ENCODE results near the gene MAP3K3. TPM values are rescaled to one million over a fixed set of nuclear protein-coding genes. Genes with fewer than 3 reads are reported as not detected.

Gene MAP3K3
- total RNA-seq, 1 experiment from 2014 or later, result 24.3 TPM

DNA sequence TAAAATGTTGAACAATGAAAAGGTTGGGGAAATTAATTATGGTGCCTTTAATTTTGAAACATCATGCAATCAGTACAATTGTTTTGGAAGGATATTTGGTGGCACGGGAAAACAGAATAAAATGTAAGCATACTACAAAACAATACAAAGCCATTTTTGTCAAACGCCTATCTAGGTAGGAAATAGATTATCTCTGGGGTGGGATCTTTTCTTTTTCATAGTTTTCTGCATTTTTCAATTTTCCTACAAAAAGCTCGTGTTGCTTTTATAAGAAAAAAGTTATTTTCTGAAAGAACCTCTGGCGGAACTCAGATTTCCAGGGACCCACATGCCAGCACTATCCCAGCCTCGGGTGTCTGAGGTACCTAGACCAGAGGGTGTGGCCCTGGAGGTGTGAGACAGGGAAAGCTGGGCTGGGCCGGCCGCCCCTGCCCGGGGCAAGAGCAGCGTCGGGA is 961 bp upstream of the MAP3K3 start:
- DNase-seq, result no peak
- no peak overlapping the region for H4K91ac ChIP-seq (ENCODE audit: insufficient read length, low read depth, low read length)
- no peak overlapping the region for H4K5ac ChIP-seq (ENCODE audit: insufficient read length, low read depth, low read length)
- TF ChIP-seq, protein P1, sequence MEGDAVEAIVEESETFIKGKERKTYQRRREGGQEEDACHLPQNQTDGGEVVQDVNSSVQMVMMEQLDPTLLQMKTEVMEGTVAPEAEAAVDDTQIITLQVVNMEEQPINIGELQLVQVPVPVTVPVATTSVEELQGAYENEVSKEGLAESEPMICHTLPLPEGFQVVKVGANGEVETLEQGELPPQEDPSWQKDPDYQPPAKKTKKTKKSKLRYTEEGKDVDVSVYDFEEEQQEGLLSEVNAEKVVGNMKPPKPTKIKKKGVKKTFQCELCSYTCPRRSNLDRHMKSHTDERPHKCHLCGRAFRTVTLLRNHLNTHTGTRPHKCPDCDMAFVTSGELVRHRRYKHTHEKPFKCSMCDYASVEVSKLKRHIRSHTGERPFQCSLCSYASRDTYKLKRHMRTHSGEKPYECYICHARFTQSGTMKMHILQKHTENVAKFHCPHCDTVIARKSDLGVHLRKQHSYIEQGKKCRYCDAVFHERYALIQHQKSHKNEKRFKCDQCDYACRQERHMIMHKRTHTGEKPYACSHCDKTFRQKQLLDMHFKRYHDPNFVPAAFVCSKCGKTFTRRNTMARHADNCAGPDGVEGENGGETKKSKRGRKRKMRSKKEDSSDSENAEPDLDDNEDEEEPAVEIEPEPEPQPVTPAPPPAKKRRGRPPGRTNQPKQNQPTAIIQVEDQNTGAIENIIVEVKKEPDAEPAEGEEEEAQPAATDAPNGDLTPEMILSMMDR (conservative IDR thresholded peaks at IDR 0.05), result no peak
- Mint-ChIP-seq H3K27me3 (ENCODE audit: low read depth) (peaks cover 3% of the 10 kb centered on the region), H3K27ac (peak overlapping the region in 2 of 3 experiments; percentile 64 to 77; a peak in 3 of 7 replicates), H3K4me1 (peaks cover 18 to 22% of the 10 kb centered on the region in 2 experiments), H3K36me3 (ENCODE audit: insufficient read depth in 1 of 3, low read depth in 3 of 3) (no peaks in the 10 kb centered on the region; a peak in 1 of 7 replicates), H3K9me3 (peaks cover 0 to 3% of the 10 kb centered on the region in 2 experiments; a peak in 2 of 5 replicates), H3K4me3 (peak overlapping the region; percentile 83 to 91)
- no peak overlapping the region for H2AFZ ChIP-seq (ENCODE audit: low read length)
- peaks cover 3% of the 10 kb centered on the region; the same call in 1 of the 2 replicates for H3K4me1 ChIP-seq (ENCODE audit: insufficient read depth, low read length)
- peak overlapping the region; percentile 86 for H3K18ac ChIP-seq (ENCODE audit: insufficient read length, low read depth, low read length)
- H2BK20ac ChIP-seq (ENCODE audit: low read depth, low read length, poor library complexity, severe bottlenecking), result no peak overlapping the region
- no peak overlapping the region for H3K9ac ChIP-seq (ENCODE audit: extremely low read depth, insufficient read length, low read length)
- H3K79me2 ChIP-seq (ENCODE audit: insufficient read depth, low read length), result peaks cover 3% of the 10 kb centered on the region; the same call in 1 of the 2 replicates
- no peaks in the 10 kb centered on the region for H3K79me1 ChIP-seq (ENCODE audit: insufficient read depth, low read depth, low read length, poor library complexity, severe bottlenecking)
- H3K23ac ChIP-seq (ENCODE audit: insufficient read length, low read depth, low read length), result no peak overlapping the region
- H2AK5ac ChIP-seq (ENCODE audit: insufficient read length, low read length), result no peak overlapping the region
- H2BK120ac ChIP-seq (ENCODE audit: low read depth, low read length, poor library complexity, severe bottlenecking), result no peak overlapping the region
- no peak overlapping the region for H3K14ac ChIP-seq (ENCODE audit: insufficient read depth, low read length)
- H3K4ac ChIP-seq (ENCODE audit: low read depth, low read length), result no peak overlapping the region
- no peaks in the 10 kb centered on the region for H4K20me1 ChIP-seq (ENCODE audit: control insufficient read depth, insufficient read depth, insufficient read length)
- H3K9me3 ChIP-seq (ENCODE audit: control insufficient read depth, low read depth, low read length), result no peaks in the 10 kb centered on the region
- H3K4me2 ChIP-seq (ENCODE audit: insufficient read depth, insufficient read length, low read length), result peak overlapping the region; percentile 21
- no peak overlapping the region for H3K27ac ChIP-seq (ENCODE audit: insufficient read length, low read depth, low read length)
- no peak overlapping the region for H2BK12ac ChIP-seq (ENCODE audit: insufficient read length, low read depth, low read length)
- no CpG with 5 or more reads among the region's 10 CpGs for WGBS (ENCODE audit: extremely low coverage, insufficient read length, low lambda C conversion rate)
- no peak overlapping the region for H2BK15ac ChIP-seq (ENCODE audit: low read depth, low read length)
- no peak overlapping the region for H3K56ac ChIP-seq (ENCODE audit: insufficient read length, low read depth, low read length)
- no peak overlapping the region for H4K8ac ChIP-seq (replicated peaks; ENCODE audit: insufficient read length, low read depth, low read length)
- no peaks in the 10 kb centered on the region for H3K27me3 ChIP-seq (ENCODE audit: insufficient read depth, low read length)
- peaks cover 5% of the 10 kb centered on the region for H3K23me2 ChIP-seq (ENCODE audit: insufficient read length, low read depth, low read length, poor library complexity, severe bottlenecking)
- H2BK5ac ChIP-seq (ENCODE audit: insufficient read length, low read length), result no peak overlapping the region
- H3T11ph ChIP-seq (ENCODE audit: low read length), result no peak overlapping the region
